Measurements from ENCODE around the gene AKAP8L.

GRCh38 chr19:15367439-15367838 lies 51.3 kb downstream of the AKAP8L start:
- TF ChIP-seq CTCF (IDR thresholded peaks at IDR 0.05) (no peak), POLR2A (IDR thresholded peaks at IDR 0.05) (no peak)

Measured in Peyer's patch (tissue), 4 donors.